ENCODE data around the gene EPHA10. TPM values are rescaled to one million over a fixed set of nuclear protein-coding genes. Genes with fewer than 3 reads are reported as not detected.

Gene EPHA10
- total RNA-seq = 1 to 10 TPM in 1 of 2 donors, not detected in 1; 1.7 TPM
- under 1 TPM; 0.20 to 0.26 TPM for polyA plus RNA-seq
- long read RNA-seq, donor 1 = 0 reads
- long read RNA-seq, donor 2 = 0 reads
- long read RNA-seq, donor 3 = 0 reads
- long read RNA-seq, donor 4 = 0 reads
- long read RNA-seq, donor 5 = 0 reads

DNA sequence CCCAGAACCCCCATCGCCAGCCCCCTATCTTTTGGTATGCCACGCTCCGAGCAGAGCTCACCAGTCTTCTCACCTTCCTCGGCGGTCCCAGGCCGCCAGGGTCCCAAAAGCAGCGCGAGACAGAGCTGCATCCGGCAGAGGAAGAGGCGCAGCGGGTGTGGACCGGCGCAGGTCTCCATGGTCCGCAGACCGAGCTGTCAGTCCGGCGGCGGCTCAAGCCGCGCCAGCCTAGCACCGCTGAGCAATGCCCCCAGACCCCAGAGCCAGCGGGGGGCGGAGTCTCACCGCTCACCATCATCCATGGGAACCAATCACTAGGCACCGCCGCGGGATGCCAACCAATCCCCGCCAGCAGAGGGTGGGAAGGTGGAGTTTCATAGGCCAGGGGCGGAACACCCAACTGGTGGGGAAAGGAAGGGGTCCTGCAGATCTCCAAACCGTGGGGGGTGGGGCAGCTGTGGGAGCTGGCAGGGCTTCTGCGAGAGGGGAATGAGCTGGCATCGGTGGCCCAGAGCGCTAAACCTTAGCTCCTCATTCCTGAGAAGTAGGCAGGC, at the start of gene EPHA10:
Gene EPHA10, minus strand, starts transcription at position 233 of the 554 bp plus-strand sequence. Its CDS starts 54 bp downstream, at position 179.
- DNase-seq = no peak
- peaks cover 12 to 52% (median 27%) of the 10 kb centered on the region in 3 donors for H3K27me3 ChIP-seq (ENCODE audit: control insufficient read depth in 3 of 3, insufficient read depth in 3 of 3, low read length in 2 of 3)

DNA sequence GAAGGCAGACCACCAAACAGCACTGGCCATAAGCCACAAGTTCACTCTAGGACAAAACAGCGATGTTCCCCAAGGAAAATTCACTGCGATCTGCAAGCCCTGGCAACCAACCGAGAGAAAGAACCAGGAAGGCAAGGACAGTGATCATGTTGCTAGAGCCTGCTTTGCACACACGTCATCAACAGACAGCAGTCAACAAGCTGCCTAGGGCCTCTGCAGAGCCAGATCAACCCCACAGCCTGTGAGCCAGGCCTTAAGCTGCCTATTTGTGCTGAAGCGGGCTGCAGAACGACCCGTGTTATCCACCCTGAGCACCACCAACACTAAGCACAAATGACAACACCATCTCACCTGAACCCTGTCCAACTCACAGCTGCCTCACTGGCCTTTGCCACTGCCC, 49.3 kb upstream of the EPHA10 start:
- Histone ChIP-seq H3K4me1 (ENCODE audit: control insufficient read depth in 5 of 5, insufficient read depth in 5 of 5, low read length in 5 of 5) (peaks cover 0 to 5% (median under 1%) of the 10 kb centered on the region in 5 donors), H3K4me3 (no peak overlapping the region), H3K27me3 (ENCODE audit: control insufficient read depth in 3 of 3, insufficient read depth in 3 of 3, low read length in 2 of 3) (no peaks in the 10 kb centered on the region), H3K36me3 (ENCODE audit: control insufficient read depth in 4 of 4, insufficient read depth in 4 of 4, low read length in 4 of 4) (peaks cover 0 to 28% (median 6%) of the 10 kb centered on the region in 4 donors), H3K9me3 (ENCODE audit: control insufficient read depth in 4 of 4, insufficient read depth in 3 of 4, low read length in 3 of 4) (no peaks in the 10 kb centered on the region), H3K9ac (ENCODE audit: insufficient read depth in 1 of 2, low read length in 2 of 2) (no peak overlapping the region), H3K27ac (ENCODE audit: low read depth in 1 of 2, low read length in 1 of 2) (no peak overlapping the region)
- 92 to 98% methylated on average over 7 of the region's 7 CpGs for WGBS, 2 donors
- ATAC-seq (ENCODE audit: insufficient read depth, low FRiP score) = no peak
- DNase-seq = no peak
- TF ChIP-seq, protein P1, sequence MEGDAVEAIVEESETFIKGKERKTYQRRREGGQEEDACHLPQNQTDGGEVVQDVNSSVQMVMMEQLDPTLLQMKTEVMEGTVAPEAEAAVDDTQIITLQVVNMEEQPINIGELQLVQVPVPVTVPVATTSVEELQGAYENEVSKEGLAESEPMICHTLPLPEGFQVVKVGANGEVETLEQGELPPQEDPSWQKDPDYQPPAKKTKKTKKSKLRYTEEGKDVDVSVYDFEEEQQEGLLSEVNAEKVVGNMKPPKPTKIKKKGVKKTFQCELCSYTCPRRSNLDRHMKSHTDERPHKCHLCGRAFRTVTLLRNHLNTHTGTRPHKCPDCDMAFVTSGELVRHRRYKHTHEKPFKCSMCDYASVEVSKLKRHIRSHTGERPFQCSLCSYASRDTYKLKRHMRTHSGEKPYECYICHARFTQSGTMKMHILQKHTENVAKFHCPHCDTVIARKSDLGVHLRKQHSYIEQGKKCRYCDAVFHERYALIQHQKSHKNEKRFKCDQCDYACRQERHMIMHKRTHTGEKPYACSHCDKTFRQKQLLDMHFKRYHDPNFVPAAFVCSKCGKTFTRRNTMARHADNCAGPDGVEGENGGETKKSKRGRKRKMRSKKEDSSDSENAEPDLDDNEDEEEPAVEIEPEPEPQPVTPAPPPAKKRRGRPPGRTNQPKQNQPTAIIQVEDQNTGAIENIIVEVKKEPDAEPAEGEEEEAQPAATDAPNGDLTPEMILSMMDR (IDR thresholded peaks at IDR 0.05; ENCODE audit: control extremely low read depth, extremely low read depth) = no peak

More for the DNA sequence above, at the start of gene EPHA10:
- H3K4me1 ChIP-seq (ENCODE audit: control insufficient read depth in 5 of 5, insufficient read depth in 5 of 5, low read length in 5 of 5) = peaks cover 0 to 2% (median 0%) of the 10 kb centered on the region in 5 donors
- ATAC-seq (ENCODE audit: insufficient read depth, low FRiP score) = no peak
- H3K27ac ChIP-seq (ENCODE audit: low read depth in 1 of 2, low read length in 1 of 2) = no peak within 1 kb of the TSS
- no peaks in the 10 kb centered on the region for H3K36me3 ChIP-seq (ENCODE audit: control insufficient read depth in 4 of 4, insufficient read depth in 4 of 4, low read length in 4 of 4)
- H3K4me3 ChIP-seq = no peak within 1 kb of the TSS
- 6 to 8% methylated on average over 33 of the region's 33 CpGs for WGBS, 2 donors
- peaks cover 0 to 19% (median 0%) of the 10 kb centered on the region in 4 donors for H3K9me3 ChIP-seq (ENCODE audit: control insufficient read depth in 4 of 4, insufficient read depth in 3 of 4, low read length in 3 of 4)
- TF ChIP-seq, protein P1 (IDR thresholded peaks at IDR 0.05; ENCODE audit: control extremely low read depth, extremely low read depth) = no peak
- H3K9ac ChIP-seq (ENCODE audit: insufficient read depth in 1 of 2, low read length in 2 of 2) = no peak within 1 kb of the TSS

DNA sequence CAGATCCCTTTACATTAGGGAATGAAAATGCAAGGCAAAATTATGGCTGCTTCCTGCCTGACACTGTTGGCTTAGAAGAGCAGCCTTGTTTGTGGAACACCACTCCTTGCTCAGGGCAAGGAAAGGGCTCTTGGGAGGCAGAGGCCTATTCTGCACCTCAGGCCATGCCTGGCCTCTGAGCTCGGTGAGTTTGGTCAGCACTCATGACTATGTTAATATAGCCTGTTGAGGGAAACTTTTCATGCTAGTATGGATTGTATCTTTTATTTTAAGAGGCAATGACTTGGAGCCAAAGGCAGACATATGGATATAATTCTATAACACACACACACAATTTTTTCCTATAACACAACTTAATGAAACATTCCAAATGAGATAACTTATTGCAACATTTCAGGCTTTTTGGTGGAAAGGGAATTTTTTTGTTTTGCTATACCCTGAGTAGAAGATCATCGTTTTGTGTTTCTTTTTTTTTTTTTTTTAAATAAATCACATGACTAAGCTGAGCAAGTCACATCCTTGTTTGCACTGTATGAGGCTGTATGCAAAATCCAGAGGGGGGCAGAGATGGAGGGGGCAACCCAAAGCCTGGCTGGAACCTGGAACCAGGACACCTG, 48.7 kb upstream of the EPHA10 start:
- no peak overlapping the region for H3K27ac ChIP-seq (ENCODE audit: low read depth in 1 of 2, low read length in 1 of 2)
- DNase-seq = peak in 1 of 3 donors; percentile 22
- TF ChIP-seq, protein P1 (IDR thresholded peaks at IDR 0.05; ENCODE audit: control extremely low read depth, extremely low read depth) = no peak
- H3K4me3 ChIP-seq = no peak overlapping the region
- no peaks in the 10 kb centered on the region for H3K27me3 ChIP-seq (ENCODE audit: control insufficient read depth in 3 of 3, insufficient read depth in 3 of 3, low read length in 2 of 3)
- H3K36me3 ChIP-seq (ENCODE audit: control insufficient read depth in 4 of 4, insufficient read depth in 4 of 4, low read length in 4 of 4) = peaks cover 0 to 27% (median 5%) of the 10 kb centered on the region in 4 donors
- no peak overlapping the region for H3K9ac ChIP-seq (ENCODE audit: insufficient read depth in 1 of 2, low read length in 2 of 2)
- 78 to 85% methylated on average over 2 of the region's 2 CpGs for WGBS, 2 donors
- H3K4me1 ChIP-seq (ENCODE audit: control insufficient read depth in 5 of 5, insufficient read depth in 5 of 5, low read length in 5 of 5) = peaks cover 0 to 11% (median 3%) of the 10 kb centered on the region in 5 donors
- ATAC-seq (ENCODE audit: insufficient read depth, low FRiP score) = no peak
- no peaks in the 10 kb centered on the region for H3K9me3 ChIP-seq (ENCODE audit: control insufficient read depth in 4 of 4, insufficient read depth in 3 of 4, low read length in 3 of 4)

Data from lung (tissue), 16 donors.